ENCODE measurements around the gene MYO1C.

The MYO1C gene

DNA sequence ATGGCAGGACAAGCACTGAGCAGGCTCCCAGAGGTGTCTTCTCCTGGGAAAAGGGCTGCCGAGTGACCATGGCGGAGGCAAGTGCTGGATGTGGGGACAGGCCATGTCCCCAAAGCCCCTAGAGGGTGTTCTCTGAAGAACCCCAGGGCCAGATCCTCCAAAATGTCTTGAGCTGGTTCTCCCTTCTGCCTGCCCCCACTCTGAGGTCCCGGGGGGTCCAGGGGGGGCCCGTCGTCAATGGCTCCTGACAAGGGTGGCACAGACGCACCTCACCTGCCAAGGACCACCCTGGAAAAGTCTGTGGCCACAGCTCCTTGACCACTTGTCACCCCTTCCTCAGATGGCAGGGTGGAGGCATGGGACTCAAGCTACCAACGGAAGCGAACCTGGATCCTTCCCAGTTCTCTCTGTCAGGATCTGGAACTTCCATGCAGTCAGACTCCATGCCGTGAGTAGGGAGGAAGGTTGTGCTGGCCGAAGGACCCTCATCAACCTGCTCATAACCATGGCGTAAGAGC, 2.3 kb upstream of the MYO1C start:
- DNase-seq (ENCODE audit: low read depth) = no peak
- TF ChIP-seq, protein P1, sequence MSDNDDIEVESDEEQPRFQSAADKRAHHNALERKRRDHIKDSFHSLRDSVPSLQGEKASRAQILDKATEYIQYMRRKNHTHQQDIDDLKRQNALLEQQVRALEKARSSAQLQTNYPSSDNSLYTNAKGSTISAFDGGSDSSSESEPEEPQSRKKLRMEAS (IDR thresholded peaks at IDR 0.05; ENCODE audit: low read depth, low read length) = no peak
- TF ChIP-seq CTCF (IDR thresholded peaks at IDR 0.05; ENCODE audit: low read depth, low read length) (no peak), POLR2A (IDR thresholded peaks at IDR 0.05; ENCODE audit: extremely low read depth, insufficient read length) (no peak), MYC (IDR thresholded peaks at IDR 0.05; ENCODE audit: low read depth, low read length) (no peak)
- H3K4me3 ChIP-seq (ENCODE audit: low read depth, low read length) = no peak overlapping the region

DNA sequence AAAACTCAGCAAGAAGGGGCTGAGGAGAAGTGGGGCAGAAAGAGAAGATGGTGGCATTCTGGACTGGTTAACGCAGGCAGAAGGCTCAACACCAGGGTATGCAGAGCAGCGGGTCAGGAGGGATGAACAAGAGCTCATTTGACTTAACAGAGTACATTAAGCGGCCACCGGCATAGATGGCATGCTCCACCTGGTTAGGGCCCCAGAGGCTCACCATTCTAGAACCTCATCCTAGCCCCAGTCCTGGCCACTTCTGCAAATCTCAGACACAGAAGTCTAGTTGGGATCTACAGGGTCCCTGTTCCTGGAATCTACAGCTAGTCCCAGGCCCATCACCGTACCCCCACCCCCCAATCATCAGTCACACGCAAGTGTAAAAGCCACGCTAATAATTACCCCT, 1.7 kb upstream of the MYO1C start:
- DNase-seq (ENCODE audit: low read depth) = no peak
- H3K4me3 ChIP-seq (ENCODE audit: low read depth, low read length) = no peak overlapping the region
- TF ChIP-seq, protein P1 (IDR thresholded peaks at IDR 0.05; ENCODE audit: low read depth, low read length) = no peak
- no peak for TF ChIP-seq POLR2A (IDR thresholded peaks at IDR 0.05; ENCODE audit: extremely low read depth, insufficient read length)
- no peak for TF ChIP-seq CTCF (IDR thresholded peaks at IDR 0.05; ENCODE audit: low read depth, low read length)
- TF ChIP-seq MYC (IDR thresholded peaks at IDR 0.05; ENCODE audit: low read depth, low read length) = no peak

DNA sequence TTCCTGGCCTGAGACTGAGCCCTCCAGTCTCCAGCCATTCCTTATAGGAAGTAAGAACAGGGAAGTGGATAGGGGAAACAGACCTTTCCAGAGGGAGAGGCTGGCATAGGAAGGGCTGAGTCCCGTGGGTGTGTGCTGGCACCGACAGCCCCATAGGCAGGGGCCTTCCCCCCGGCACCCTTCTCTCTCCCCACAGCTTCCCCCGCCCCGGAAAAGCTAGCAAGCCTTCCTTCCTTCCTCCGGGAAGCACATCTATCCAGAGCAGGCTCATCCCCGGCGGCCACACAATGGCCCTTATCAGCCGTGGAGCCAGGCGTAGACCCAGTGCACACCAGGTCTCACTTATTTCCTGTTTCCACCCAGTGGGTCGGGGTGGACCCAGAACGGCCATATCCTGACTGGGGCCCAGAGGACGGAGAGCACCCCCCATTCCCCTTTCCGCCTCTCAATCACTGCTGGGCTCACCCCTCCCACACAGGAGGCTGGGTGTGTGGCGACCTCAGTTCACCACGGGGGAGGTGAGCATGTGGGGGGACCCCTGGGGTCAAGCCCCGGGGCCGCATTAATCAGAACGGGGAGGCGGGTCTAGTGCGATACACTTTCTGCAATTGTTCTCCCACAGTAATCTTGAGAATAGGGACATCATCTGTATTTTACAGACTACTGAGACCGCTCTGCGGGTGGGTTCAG, 950 bp upstream of the MYO1C start:
- TF ChIP-seq, protein P1 (IDR thresholded peaks at IDR 0.05; ENCODE audit: low read depth, low read length) = no peak
- TF ChIP-seq CTCF (IDR thresholded peaks at IDR 0.05; ENCODE audit: low read depth, low read length) = no peak
- TF ChIP-seq MYC (IDR thresholded peaks at IDR 0.05; ENCODE audit: low read depth, low read length) = no peak
- TF ChIP-seq POLR2A (IDR thresholded peaks at IDR 0.05; ENCODE audit: extremely low read depth, insufficient read length) = no peak
- DNase-seq (ENCODE audit: low read depth) = no peak
- H3K4me3 ChIP-seq (ENCODE audit: low read depth, low read length) = no peak overlapping the region

GRCh38 chr17:1491443-1492248, 840 bp downstream of the MYO1C start:
- peak; percentile 44 for DNase-seq (ENCODE audit: low read depth)
- peak overlapping the region; percentile 28 for H3K4me3 ChIP-seq (ENCODE audit: low read depth, low read length)
- TF ChIP-seq, protein P1 (IDR thresholded peaks at IDR 0.05; ENCODE audit: low read depth, low read length) = no peak
- peak; percentile 21 for TF ChIP-seq POLR2A (IDR thresholded peaks at IDR 0.05; ENCODE audit: extremely low read depth, insufficient read length)
- no peak for TF ChIP-seq CTCF (IDR thresholded peaks at IDR 0.05; ENCODE audit: low read depth, low read length)
- 0 out of 2 replicates have a peak, but pooled peaks have one; percentile 2 for TF ChIP-seq MYC (IDR thresholded peaks at IDR 0.05; ENCODE audit: low read depth, low read length)

DNA sequence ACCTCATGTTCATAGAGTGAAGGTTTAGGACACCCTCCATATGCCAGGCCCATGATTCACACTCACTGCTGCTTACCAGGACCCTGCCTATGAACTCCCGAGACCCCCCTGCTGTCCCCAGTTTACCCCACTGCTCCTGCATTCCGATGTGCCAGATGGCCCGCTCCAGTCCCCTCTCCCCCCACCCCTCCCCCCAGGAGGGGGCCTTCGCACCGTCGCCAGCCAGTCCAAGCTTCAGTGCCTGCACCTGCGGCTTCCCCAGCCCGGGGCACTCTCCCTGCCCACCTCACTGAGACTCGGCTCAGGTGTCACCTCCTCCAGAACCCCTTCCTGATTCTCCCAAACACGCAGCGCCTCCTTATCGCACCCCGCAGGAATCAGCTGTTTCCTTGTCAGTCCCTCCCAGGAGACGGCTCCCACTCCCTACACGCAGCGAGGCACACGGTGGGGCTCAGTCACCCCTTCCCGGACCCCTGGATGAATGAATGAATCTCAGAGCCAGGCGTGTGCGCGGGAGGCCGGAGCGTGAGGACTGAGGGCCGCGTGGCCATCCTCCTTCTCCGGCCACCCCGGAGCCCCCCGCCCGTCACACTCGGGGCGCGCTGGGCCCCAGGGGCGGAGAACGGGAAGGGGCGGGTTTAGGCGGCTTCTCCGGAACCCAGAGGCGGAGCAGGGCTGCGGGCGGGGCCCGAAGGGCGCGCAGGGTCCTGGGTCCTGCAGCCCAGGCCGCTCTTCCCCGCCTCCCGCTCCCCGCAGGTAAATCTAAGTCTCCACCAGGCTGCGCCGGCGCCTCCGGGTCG, 1.6 kb downstream of the MYO1C start:
- peak; percentile 32 for TF ChIP-seq MYC (IDR thresholded peaks at IDR 0.05; ENCODE audit: low read depth, low read length)
- TF ChIP-seq CTCF (IDR thresholded peaks at IDR 0.05; ENCODE audit: low read depth, low read length) = no peak
- peak; percentile 54 for TF ChIP-seq POLR2A (IDR thresholded peaks at IDR 0.05; ENCODE audit: extremely low read depth, insufficient read length)
- TF ChIP-seq, protein P1 (IDR thresholded peaks at IDR 0.05; ENCODE audit: low read depth, low read length) = peak; percentile 30; the same call in 1 of the 2 replicates
- H3K4me3 ChIP-seq (ENCODE audit: low read depth, low read length) = peak overlapping the region; percentile 28
- DNase-seq (ENCODE audit: low read depth) = peak; percentile 49

All from NB4 (cell line).